ENCODE results near the gene HNRNPA1. TPM values are rescaled to one million over a fixed set of nuclear protein-coding genes. Genes with fewer than 3 reads are reported as not detected.
A peak's percentile ranks its signal among the peaks of the same experiment; 100 is the strongest.

HNRNPA1 gene
- total and polyA plus RNA-seq, 9 of the 15 experiments (the other 6 are each of a cell fraction or from before 2014, with no cell fraction given) = 1,166 to 2,703 (median 1,815) TPM

DNA sequence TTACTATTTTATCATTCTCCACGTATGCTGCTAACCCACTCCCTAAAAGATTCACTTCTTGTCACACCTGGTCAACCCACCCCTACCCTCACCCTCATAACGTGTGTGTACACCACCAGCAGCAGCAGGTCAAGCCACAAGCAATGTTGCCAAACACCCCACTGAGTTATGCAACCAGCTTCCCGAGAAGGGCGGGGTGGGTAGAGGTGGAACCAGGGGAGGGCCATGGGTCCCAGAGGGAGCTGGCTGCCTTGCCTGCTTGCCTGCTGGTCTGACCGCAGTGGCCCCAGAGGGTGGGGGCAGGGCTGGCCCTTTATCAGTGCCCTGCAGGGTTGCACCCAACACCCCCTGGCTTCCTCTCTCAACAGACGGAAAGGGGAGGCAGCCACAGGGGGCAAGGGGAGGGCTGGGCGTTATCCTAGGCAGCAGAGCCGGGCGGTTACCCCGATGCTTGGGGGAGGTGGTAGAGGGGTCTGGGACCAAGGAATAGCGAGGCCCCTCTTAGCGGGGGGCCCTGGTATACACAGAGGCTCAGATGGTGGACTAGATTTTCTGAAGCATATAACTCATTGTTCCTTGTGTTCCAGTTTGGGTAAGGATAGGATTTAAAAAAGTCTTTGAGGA is 23.8 kb downstream of the HNRNPA1 start (continued):
- no peak for TF ChIP-seq SRSF7 (optimal IDR thresholded peaks at IDR 0.05; ENCODE audit: low read depth, low read length)
- peak; percentile 91 to 93 for TF ChIP-seq RCOR1 (IDR thresholded peaks at IDR 0.05; ENCODE audit: borderline replicate concordance in 1 of 2, low read depth in 2 of 2, low read length in 2 of 2)
- TF ChIP-seq EGR1 (conservative IDR thresholded peaks at IDR 0.05) = peak; percentile 90
- peak; percentile 87 for TF ChIP-seq ZNF197 (CRISPR knock-in tag; IDR thresholded peaks at IDR 0.05; ENCODE audit: low read depth)
- TF ChIP-seq NUFIP1 (IDR thresholded peaks at IDR 0.05; ENCODE audit: partially characterized antibody) = no peak
- TF ChIP-seq, protein P1, sequence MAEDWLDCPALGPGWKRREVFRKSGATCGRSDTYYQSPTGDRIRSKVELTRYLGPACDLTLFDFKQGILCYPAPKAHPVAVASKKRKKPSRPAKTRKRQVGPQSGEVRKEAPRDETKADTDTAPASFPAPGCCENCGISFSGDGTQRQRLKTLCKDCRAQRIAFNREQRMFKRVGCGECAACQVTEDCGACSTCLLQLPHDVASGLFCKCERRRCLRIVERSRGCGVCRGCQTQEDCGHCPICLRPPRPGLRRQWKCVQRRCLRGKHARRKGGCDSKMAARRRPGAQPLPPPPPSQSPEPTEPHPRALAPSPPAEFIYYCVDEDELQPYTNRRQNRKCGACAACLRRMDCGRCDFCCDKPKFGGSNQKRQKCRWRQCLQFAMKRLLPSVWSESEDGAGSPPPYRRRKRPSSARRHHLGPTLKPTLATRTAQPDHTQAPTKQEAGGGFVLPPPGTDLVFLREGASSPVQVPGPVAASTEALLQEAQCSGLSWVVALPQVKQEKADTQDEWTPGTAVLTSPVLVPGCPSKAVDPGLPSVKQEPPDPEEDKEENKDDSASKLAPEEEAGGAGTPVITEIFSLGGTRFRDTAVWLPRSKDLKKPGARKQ (CRISPR knock-in tag; IDR thresholded peaks at IDR 0.05) = no peak
- TF ChIP-seq, protein P2, sequence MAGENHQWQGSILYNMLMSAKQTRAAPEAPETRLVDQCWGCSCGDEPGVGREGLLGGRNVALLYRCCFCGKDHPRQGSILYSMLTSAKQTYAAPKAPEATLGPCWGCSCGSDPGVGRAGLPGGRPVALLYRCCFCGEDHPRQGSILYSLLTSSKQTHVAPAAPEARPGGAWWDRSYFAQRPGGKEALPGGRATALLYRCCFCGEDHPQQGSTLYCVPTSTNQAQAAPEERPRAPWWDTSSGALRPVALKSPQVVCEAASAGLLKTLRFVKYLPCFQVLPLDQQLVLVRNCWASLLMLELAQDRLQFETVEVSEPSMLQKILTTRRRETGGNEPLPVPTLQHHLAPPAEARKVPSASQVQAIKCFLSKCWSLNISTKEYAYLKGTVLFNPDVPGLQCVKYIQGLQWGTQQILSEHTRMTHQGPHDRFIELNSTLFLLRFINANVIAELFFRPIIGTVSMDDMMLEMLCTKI (IDR thresholded peaks at IDR 0.05; ENCODE audit: partially characterized antibody) = no peak
- peak; percentile 61; the same call in 1 of the 2 replicates for TF ChIP-seq KLF13 (tag; IDR thresholded peaks at IDR 0.05; ENCODE audit: borderline replicate concordance, low read depth)
- TF ChIP-seq ZFX (CRISPR knock-in tag; IDR thresholded peaks at IDR 0.05) = no peak
- no peak for TF ChIP-seq ZNF408 (CRISPR knock-in tag; IDR thresholded peaks at IDR 0.05; ENCODE audit: low read depth)
- TF ChIP-seq, protein P3, sequence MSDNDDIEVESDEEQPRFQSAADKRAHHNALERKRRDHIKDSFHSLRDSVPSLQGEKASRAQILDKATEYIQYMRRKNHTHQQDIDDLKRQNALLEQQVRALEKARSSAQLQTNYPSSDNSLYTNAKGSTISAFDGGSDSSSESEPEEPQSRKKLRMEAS (CRISPR knock-in tag; IDR thresholded peaks at IDR 0.05) = peak; percentile 90
- TF ChIP-seq CSDE1 (IDR thresholded peaks at IDR 0.05) = no peak
- TF ChIP-seq, protein P4, sequence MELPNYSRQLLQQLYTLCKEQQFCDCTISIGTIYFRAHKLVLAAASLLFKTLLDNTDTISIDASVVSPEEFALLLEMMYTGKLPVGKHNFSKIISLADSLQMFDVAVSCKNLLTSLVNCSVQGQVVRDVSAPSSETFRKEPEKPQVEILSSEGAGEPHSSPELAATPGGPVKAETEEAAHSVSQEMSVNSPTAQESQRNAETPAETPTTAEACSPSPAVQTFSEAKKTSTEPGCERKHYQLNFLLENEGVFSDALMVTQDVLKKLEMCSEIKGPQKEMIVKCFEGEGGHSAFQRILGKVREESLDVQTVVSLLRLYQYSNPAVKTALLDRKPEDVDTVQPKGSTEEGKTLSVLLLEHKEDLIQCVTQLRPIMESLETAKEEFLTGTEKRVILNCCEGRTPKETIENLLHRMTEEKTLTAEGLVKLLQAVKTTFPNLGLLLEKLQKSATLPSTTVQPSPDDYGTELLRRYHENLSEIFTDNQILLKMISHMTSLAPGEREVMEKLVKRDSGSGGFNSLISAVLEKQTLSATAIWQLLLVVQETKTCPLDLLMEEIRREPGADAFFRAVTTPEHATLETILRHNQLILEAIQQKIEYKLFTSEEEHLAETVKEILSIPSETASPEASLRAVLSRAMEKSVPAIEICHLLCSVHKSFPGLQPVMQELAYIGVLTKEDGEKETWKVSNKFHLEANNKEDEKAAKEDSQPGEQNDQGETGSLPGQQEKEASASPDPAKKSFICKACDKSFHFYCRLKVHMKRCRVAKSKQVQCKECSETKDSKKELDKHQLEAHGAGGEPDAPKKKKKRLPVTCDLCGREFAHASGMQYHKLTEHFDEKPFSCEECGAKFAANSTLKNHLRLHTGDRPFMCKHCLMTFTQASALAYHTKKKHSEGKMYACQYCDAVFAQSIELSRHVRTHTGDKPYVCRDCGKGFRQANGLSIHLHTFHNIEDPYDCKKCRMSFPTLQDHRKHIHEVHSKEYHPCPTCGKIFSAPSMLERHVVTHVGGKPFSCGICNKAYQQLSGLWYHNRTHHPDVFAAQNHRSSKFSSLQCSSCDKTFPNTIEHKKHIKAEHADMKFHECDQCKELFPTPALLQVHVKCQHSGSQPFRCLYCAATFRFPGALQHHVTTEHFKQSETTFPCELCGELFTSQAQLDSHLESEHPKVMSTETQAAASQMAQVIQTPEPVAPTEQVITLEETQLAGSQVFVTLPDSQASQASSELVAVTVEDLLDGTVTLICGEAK (IDR thresholded peaks at IDR 0.05) = no peak
- TF ChIP-seq, protein P4 (CRISPR knock-in tag; IDR thresholded peaks at IDR 0.05) = no peak
- no peak for TF ChIP-seq ZSCAN29 (IDR thresholded peaks at IDR 0.05)
- TF ChIP-seq ZC3H11A (IDR thresholded peaks at IDR 0.05; ENCODE audit: low read depth, low read length) = no peak

All from K562 (cell line).